ENCODE measurements around the gene MOSMO. TPM values are rescaled to one million over a fixed set of nuclear protein-coding genes. Genes with fewer than 3 reads are reported as not detected.

MOSMO gene
- total and polyA plus RNA-seq, 11 donors: 8.7 to 15.0 (median 11.7) TPM

DNA sequence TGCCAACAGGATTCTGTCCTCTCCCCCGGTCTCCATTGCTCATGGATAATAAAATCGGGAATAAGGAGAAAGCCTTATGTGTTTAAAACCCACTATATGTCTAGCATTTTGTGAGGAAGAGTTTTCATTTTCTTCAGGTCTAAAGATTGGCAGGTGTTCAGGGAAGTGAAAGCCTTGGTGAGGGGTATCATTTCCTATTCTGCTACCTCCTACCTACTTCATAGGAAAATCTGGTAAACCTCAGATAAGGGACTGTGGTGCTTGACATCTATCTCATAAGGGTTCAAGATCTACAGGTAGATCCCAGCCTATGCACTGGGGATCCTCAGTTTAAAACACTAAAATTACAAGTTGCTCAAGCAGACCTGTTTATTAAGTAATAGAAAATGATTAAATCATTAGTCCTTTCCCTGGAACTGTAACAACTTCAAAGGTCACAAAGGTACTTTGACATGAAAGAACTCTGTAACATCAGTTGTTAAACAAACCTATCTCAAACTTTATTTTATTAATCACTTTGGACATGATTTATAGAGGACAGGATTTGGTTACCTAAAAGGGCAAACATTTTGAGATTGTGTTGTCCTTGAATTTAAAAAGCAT, 6.5 kb downstream of the MOSMO start:
- Histone ChIP-seq H3K36me3 (no peaks in the 10 kb centered on the region), H3K27me3 (no peaks in the 10 kb centered on the region), H3K4me3 (no peak overlapping the region), H3K9me3 (no peaks in the 10 kb centered on the region), H3K27ac (no peak overlapping the region), H3K4me1 (peaks cover 0 to 61% (median 24%) of the 10 kb centered on the region in 12 donors)
- intact Hi-C loops (cut with DNase I): no loop called here
- ATAC-seq (no peak), DNase-seq (no peak)
- TF ChIP-seq POLR2A (IDR thresholded peaks at IDR 0.05) (no peak), CTCF (IDR thresholded peaks at IDR 0.05) (no peak)
- 86 to 91% (median 88%) methylated on average over 2 of the region's 2 CpGs for WGBS, 4 donors

DNA sequence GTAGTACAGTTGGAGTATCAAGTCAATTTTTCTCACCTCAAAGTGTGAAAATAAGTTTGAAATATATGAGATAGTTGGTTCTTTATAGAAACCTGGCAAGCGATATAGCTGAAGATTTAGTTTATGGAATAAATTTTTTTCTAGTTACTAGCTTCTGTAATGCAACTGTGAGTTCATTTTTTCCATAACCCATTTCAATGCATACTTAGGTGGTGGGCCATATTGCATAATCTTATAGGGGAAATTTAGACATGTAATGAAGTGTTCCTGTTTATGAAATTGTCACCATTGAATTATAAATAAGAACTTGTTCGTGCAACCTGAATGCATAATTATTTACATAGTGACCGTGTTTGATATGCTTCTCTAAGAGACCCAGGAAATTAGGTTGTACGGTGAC, 9.0 kb downstream of the MOSMO start:
- Histone ChIP-seq H3K9me3 (no peaks in the 10 kb centered on the region), H3K36me3 (no peaks in the 10 kb centered on the region), H3K4me3 (no peak overlapping the region), H3K4me1 (peaks cover 0 to 49% (median 12%) of the 10 kb centered on the region in 12 donors), H3K27ac (no peak overlapping the region), H3K27me3 (no peaks in the 10 kb centered on the region)
- intact Hi-C loops (cut with DNase I): no loop called here
- TF ChIP-seq POLR2A (IDR thresholded peaks at IDR 0.05) (no peak), CTCF (IDR thresholded peaks at IDR 0.05) (no peak)
- 90 to 93% (median 91%) methylated on average over 4 of the region's 4 CpGs for WGBS, 4 donors
- no peak for DNase-seq
- ATAC-seq: no peak

DNA sequence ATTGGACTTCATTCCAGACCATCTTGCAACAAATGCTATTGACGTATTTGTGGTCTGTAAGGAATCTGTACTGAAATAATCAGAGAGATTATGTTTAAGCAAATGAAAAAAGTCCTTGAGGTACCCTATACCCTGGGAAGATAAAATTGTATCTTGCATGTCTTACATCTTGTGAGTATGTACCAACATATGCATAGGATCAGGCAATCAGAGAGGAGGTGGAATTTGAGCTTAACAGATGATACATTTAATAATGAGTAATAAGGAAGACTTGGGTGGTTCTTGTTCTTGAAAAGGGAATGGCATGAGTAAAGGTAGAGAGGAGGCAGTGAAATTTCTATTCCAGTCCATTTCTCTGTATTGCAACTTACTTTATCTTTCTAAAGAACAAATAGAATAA, 10.6 kb downstream of the MOSMO start:
- H3K27ac ChIP-seq: no peak overlapping the region
- 94 to 98% (median 97%) methylated on average over 1 of the region's 1 CpG for WGBS, 4 donors
- peaks cover 0 to 41% (median 15%) of the 10 kb centered on the region in 12 donors for H3K4me1 ChIP-seq
- no peaks in the 10 kb centered on the region for H3K27me3 ChIP-seq
- no peak for TF ChIP-seq CTCF (IDR thresholded peaks at IDR 0.05)
- TF ChIP-seq POLR2A (IDR thresholded peaks at IDR 0.05): no peak
- no peaks in the 10 kb centered on the region for H3K9me3 ChIP-seq
- DNase-seq (no peak), ATAC-seq (no peak)
- intact Hi-C loops (cut with DNase I): no loop called here
- no peak overlapping the region for H3K4me3 ChIP-seq
- H3K36me3 ChIP-seq: no peaks in the 10 kb centered on the region

GRCh38 chr16:22022151-22022550, 14.2 kb downstream of the MOSMO start:
- H3K4me1 ChIP-seq: peaks cover 0 to 27% (median 13%) of the 10 kb centered on the region in 12 donors
- ATAC-seq (no peak), DNase-seq (no peak)
- no peak overlapping the region for H3K4me3 ChIP-seq
- no peaks in the 10 kb centered on the region for H3K9me3 ChIP-seq
- no peak overlapping the region for H3K27ac ChIP-seq
- WGBS, 4 donors: 84 to 91% (median 89%) methylated on average over 5 of the region's 5 CpGs
- H3K27me3 ChIP-seq: no peaks in the 10 kb centered on the region
- intact Hi-C loops (cut with DNase I): no loop called here
- no peaks in the 10 kb centered on the region for H3K36me3 ChIP-seq
- TF ChIP-seq POLR2A (IDR thresholded peaks at IDR 0.05) (no peak), CTCF (IDR thresholded peaks at IDR 0.05) (no peak)

Data from heart left ventricle (tissue), 16 donors.